Ovary (tissue), 9 donors: ENCODE results near the gene CLEC2A. TPM values are rescaled to one million over a fixed set of nuclear protein-coding genes. Genes with fewer than 3 reads are reported as not detected.

Source experiments
- DNase-seq, 5 donors: peaks; one replicate each; pipeline ENCODE4 v3.0.0-alpha.2; 2019 to 2020
- H3K27ac ChIP-seq, 2 donors: fragments of 200-600 bp; one replicate each; pipeline versions ENCODE4 v1.5.1 to v1.8.0; 2019 to 2022
- H3K27me3 ChIP-seq: fragments of 200-600 bp; one replicate; pipeline ENCODE4 v1.8.0; 2022
- H3K36me3 ChIP-seq: fragments of 200-600 bp; sonication (generic); one replicate; pipeline ENCODE4 v1.5.1; 2019
- H3K4me1 ChIP-seq: one replicate; pipeline ENCODE4 v1.8.1; 2013; ENCODE audit warnings: mild to moderate bottlenecking, moderate library complexity; ENCODE audit not compliant: insufficient read depth
- H3K4me3 ChIP-seq: fragments of 200-600 bp; sonication (generic); one replicate; pipeline ENCODE4 v1.5.1; 2017
- H3K9me3 ChIP-seq, 2 donors: fragments of 200-600 bp in 1 of 2; sonication (generic) in 1 of 2; one replicate each; pipeline versions ENCODE4 v1.5.1 to v1.8.1; 2013 to 2019; ENCODE audit warnings: mild to moderate bottlenecking in 1 of 2, moderate library complexity in 1 of 2
- EP300 ChIP-seq: sonication (generic); formaldehyde crosslinking; IDR thresholded peaks from one replicate; pipeline ENCODE4 v1.6.1; 2017; ENCODE audit warnings: antibody characterized with exemption
- POLR2A ChIP-seq: fragments of 450-650 bp; IDR thresholded peaks from one replicate; pipeline ENCODE4 v1.6.1; 2017; ENCODE audit warnings: antibody characterized with exemption, mild to moderate bottlenecking, moderate library complexity
- WGBS, 3 donors: extraction: QIAGEN DNeasy Blood & Tissue Kit in 1 of 3; methylation state at CpG; one replicate each; pipeline versions ENCODE4 v1.1.5 to v1.1.7; 2013 to 2017; 5-methylcytosine and 5-hydroxymethylcytosine counted together
- intact Hi-C, 4 donors: fragments of 100-400 bp; cut with DNase I; formaldehyde crosslinking; loops; one replicate each; pipeline versions ENCODE4 v1.11.0 to v1.15.1; 2022 to 2023
- polyA plus RNA-seq, 2 donors: library from polyadenylated mRNA; stranded (reverse); fragments of 200-250 nt in 1 of 2; fragments of 350-450 nt in 1 of 2; fragmentation: Illumina TruSeq in 1 of 2; extraction: RNeasy Lipid Tissue Mini Kit (QIAGEN cat#74804) in 1 of 2; gene quantifications; one replicate each; pipeline ENCODE4 v1.2.3, GENCODE V29; 2013 to 2014
- total RNA-seq, 7 donors: library from RNA; depleted of rRNA in 2 of 7; stranded (reverse); fragments of >200 nt in 2 of 7; fragmentation: NEBNext Ultra II Directional in 3 of 7; extraction: Animal tissue kit (Norgen Biotek cat#: 25700) in 3 of 7; gene quantifications; one replicate each; pipeline versions ENCODE4 v1.1.0 to v1.2.4, GENCODE V29; 2016 to 2023
- TF ChIP-seq, protein P1 (sequence below), 3 donors: fragments of 450-650 bp in 2 of 3; fragments of 200-600 bp in 1 of 3; IDR thresholded peaks; one replicate each; pipeline versions ENCODE4 v1.5.1 to v1.8.0; 2016 to 2022; ENCODE audit warnings: antibody characterized with exemption in 3 of 3, mild to moderate bottlenecking in 1 of 3
- donor health status: DM: no; HTN: no; CAD: no; lungs with moderate emphysema.
- donor health status: DM: no; HTN: no; CAD: no.
- donor health status: Bipolar disorder and iron deficiency.
- donor health status: DM: yes; HTN: yes; CAD: no.
- donor health status: DM: no; HTN: no; CAD: no.
- donor health status: DM: yes; HTN: yes; CAD: no.

Gene CLEC2A
- total and polyA plus RNA-seq, 9 donors: not detected

- no peaks in the 10 kb centered on the region for H3K9me3 ChIP-seq
- H3K4me3 ChIP-seq: no peak overlapping the region
- no peaks in the 10 kb centered on the region for H3K36me3 ChIP-seq
- WGBS, 3 donors: 10 to 19% (median 14%) methylated on average over 5 of the region's 5 CpGs
- no peaks in the 10 kb centered on the region for H3K27me3 ChIP-seq
- DNase-seq: no peak
- H3K27ac ChIP-seq: no peak overlapping the region
- H3K4me1 ChIP-seq: no peaks in the 10 kb centered on the region
- intact Hi-C loops: loop anchor here in 1 of 4 donors (5.0 to 10.0 kb wide), 2 partner anchors 111 to 179 kb away; no protein-coding TSS in a partner anchor
- TF ChIP-seq EP300 (no peak), POLR2A (no peak)
- TF ChIP-seq, protein P1, sequence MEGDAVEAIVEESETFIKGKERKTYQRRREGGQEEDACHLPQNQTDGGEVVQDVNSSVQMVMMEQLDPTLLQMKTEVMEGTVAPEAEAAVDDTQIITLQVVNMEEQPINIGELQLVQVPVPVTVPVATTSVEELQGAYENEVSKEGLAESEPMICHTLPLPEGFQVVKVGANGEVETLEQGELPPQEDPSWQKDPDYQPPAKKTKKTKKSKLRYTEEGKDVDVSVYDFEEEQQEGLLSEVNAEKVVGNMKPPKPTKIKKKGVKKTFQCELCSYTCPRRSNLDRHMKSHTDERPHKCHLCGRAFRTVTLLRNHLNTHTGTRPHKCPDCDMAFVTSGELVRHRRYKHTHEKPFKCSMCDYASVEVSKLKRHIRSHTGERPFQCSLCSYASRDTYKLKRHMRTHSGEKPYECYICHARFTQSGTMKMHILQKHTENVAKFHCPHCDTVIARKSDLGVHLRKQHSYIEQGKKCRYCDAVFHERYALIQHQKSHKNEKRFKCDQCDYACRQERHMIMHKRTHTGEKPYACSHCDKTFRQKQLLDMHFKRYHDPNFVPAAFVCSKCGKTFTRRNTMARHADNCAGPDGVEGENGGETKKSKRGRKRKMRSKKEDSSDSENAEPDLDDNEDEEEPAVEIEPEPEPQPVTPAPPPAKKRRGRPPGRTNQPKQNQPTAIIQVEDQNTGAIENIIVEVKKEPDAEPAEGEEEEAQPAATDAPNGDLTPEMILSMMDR (IDR thresholded peaks at IDR 0.05): peak; percentile 40 to 58 (median 41)
These were observed 6.3 kb downstream of the CLEC2A start for GRCh38 chr12:9925705-9926393.

- intact Hi-C loops: loop anchor here in 1 of 4 donors (10.0 kb wide), 1 partner anchor 108 kb away; no protein-coding TSS in a partner anchor
- Histone ChIP-seq H3K4me3 (no peak overlapping the region), H3K4me1 (no peaks in the 10 kb centered on the region), H3K9me3 (no peaks in the 10 kb centered on the region), H3K27ac (no peak overlapping the region), H3K36me3 (no peaks in the 10 kb centered on the region), H3K27me3 (no peaks in the 10 kb centered on the region)
- TF ChIP-seq, protein P1 (IDR thresholded peaks at IDR 0.05): no peak
- TF ChIP-seq EP300 (no peak), POLR2A (no peak)
- DNase-seq: no peak
- 91 to 93% (median 93%) methylated on average over 1 of the region's 1 CpG for WGBS, 3 donors
These were observed 9.7 kb downstream of the CLEC2A start for GRCh38 chr12:9922429-9922828.

GRCh38 chr12:9920451-9920850, 11.7 kb downstream of the CLEC2A start:
- intact Hi-C loops: loop anchor here in 1 of 4 donors (10.0 kb wide), 1 partner anchor 106 kb away; no protein-coding TSS in a partner anchor
- TF ChIP-seq POLR2A (no peak), EP300 (no peak)
- TF ChIP-seq, protein P1 (IDR thresholded peaks at IDR 0.05): no peak
- no peak for DNase-seq
- Histone ChIP-seq H3K27me3 (no peaks in the 10 kb centered on the region), H3K4me1 (no peaks in the 10 kb centered on the region), H3K9me3 (no peaks in the 10 kb centered on the region), H3K4me3 (no peak overlapping the region), H3K36me3 (no peaks in the 10 kb centered on the region), H3K27ac (no peak overlapping the region)
- WGBS, 3 donors: 87 to 90% (median 88%) methylated on average over 10 of the region's 10 CpGs

DNA sequence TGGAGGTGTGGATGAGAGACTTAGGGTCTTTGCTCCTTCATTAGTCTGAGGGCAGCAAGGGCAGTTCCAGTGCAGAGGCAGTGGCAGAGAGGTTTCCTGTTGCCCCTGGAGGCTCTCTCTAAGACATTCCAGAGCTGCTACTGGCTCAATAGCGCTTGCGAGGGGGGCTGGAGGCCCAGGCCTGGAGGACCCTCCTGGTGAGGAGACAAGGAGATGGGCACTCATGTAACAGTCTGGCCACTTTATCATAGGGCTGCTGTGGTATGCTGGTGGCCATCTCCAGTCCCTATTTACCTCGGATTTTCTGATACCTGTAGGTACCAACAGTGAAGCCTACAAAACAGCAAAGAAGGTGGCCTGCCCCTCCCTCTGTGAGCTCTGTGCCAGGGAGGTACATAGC, 12.7 kb downstream of the CLEC2A start:
- no peak overlapping the region for H3K4me3 ChIP-seq
- intact Hi-C loops: no loop called here
- DNase-seq: no peak
- H3K36me3 ChIP-seq: no peaks in the 10 kb centered on the region
- no peaks in the 10 kb centered on the region for H3K27me3 ChIP-seq
- no peaks in the 10 kb centered on the region for H3K4me1 ChIP-seq
- H3K27ac ChIP-seq: no peak overlapping the region
- 88 to 89% (median 88%) methylated on average over 3 of the region's 3 CpGs for WGBS, 3 donors
- TF ChIP-seq POLR2A (no peak), EP300 (no peak)
- TF ChIP-seq, protein P1 (IDR thresholded peaks at IDR 0.05): no peak
- no peaks in the 10 kb centered on the region for H3K9me3 ChIP-seq
